Small intestine (tissue), 7 donors: ENCODE results near the gene MAMDC4. TPM values are rescaled to one million over a fixed set of nuclear protein-coding genes. Genes with fewer than 3 reads are reported as not detected.

Experiments used
- DNase-seq, 2 donors: peaks; one replicate each; pipeline versions ENCODE4 v3.0.0 to v3.0.0-alpha.2; 2013
- FAIRE-seq: peaks from 2 replicates; lab custom pipeline; 2012; peaks lifted over from hg19 to GRCh38; lab: Jason Lieb, UNC
- H3K27ac ChIP-seq, 3 donors: one replicate each; pipeline ENCODE4 v1.5.1; 2013; ENCODE audit warnings: low read length in 2 of 3, mild to moderate bottlenecking in 2 of 3, control low read depth in 1 of 3, inconsistent platforms in 1 of 3, low read depth in 1 of 3, moderate library complexity in 1 of 3
- H3K27me3 ChIP-seq, 3 donors: one replicate each; pipeline ENCODE4 v1.6.1; 2013; ENCODE audit warnings: low read length in 3 of 3, inconsistent platforms in 1 of 3; ENCODE audit not compliant: control insufficient read depth in 3 of 3, insufficient read depth in 3 of 3
- H3K36me3 ChIP-seq, 3 donors: one replicate each; pipeline ENCODE4 v1.6.1; 2013; ENCODE audit warnings: low read length in 3 of 3, inconsistent platforms in 1 of 3, low read depth in 1 of 3, mild to moderate bottlenecking in 1 of 3, moderate library complexity in 1 of 3; ENCODE audit not compliant: control insufficient read depth in 3 of 3, insufficient read depth in 2 of 3
- H3K4me1 ChIP-seq, 3 donors: one replicate each; pipeline ENCODE4 v1.6.1; 2013; ENCODE audit warnings: low read length in 2 of 3, inconsistent platforms in 1 of 3, low read depth in 1 of 3, mild to moderate bottlenecking in 1 of 3, moderate library complexity in 1 of 3; ENCODE audit not compliant: control insufficient read depth in 3 of 3, insufficient read depth in 2 of 3
- H3K4me3 ChIP-seq, 3 donors: one replicate each; pipeline ENCODE4 v1.5.1; 2013; ENCODE audit warnings: low read length in 3 of 3, control low read depth in 1 of 3, inconsistent platforms in 1 of 3, low read depth in 1 of 3, mild to moderate bottlenecking in 1 of 3, moderate library complexity in 1 of 3
- H3K9me3 ChIP-seq, 2 donors: one replicate each; pipeline ENCODE4 v1.6.1; 2013; ENCODE audit warnings: low read depth in 1 of 2, low read length in 1 of 2; ENCODE audit not compliant: control insufficient read depth in 2 of 2, insufficient read depth in 1 of 2
- WGBS, 3 donors: extraction: QIAGEN DNeasy Blood & Tissue Kit; methylation state at CpG; one replicate each; pipeline ENCODE4 v1.1.7; 2013; 5-methylcytosine and 5-hydroxymethylcytosine counted together
- polyA plus RNA-seq, 4 donors: library from polyadenylated mRNA; stranded (reverse) in 3 of 4; unstranded in 1 of 4; fragments of 200-250 nt in 3 of 4; fragments of 120-200 nt in 1 of 4; gene quantifications; one replicate each; pipeline versions ENCODE4 v1.2.1 to v1.2.3, GENCODE V29; 2013
- donor health status: healthy with polysubstance abuse.
- donor health status: control.
- donor health status: control.
- donor health status: Bipolar disorder and iron deficiency.
- donor health status: healthy.

The MAMDC4 gene
- polyA plus RNA-seq, 4 donors: 4.6 to 1,156 (median 8.9) TPM

GRCh38 chr9:136821826-136822544 lies 30.2 kb upstream of the MAMDC4 start:
- Histone ChIP-seq H3K36me3 (peaks cover 0 to 66% (median 5%) of the 10 kb centered on the region in 3 donors), H3K27ac (no peak overlapping the region), H3K4me3 (no peak overlapping the region), H3K4me1 (no peaks in the 10 kb centered on the region), H3K9me3 (no peaks in the 10 kb centered on the region), H3K27me3 (no peaks in the 10 kb centered on the region)
- FAIRE-seq (no peak), DNase-seq (no peak)
- WGBS, 3 donors: 81 to 94% (median 91%) methylated on average over 34 to 42 of the region's 42 CpGs

- peaks cover 2 to 71% (median 4%) of the 10 kb centered on the region in 3 donors for H3K36me3 ChIP-seq
- no peaks in the 10 kb centered on the region for H3K27me3 ChIP-seq
- no peak overlapping the region for H3K4me3 ChIP-seq
- no peak for DNase-seq
- H3K4me1 ChIP-seq: no peaks in the 10 kb centered on the region
- H3K27ac ChIP-seq: no peak overlapping the region
- WGBS, 3 donors: 85 to 86% (median 86%) methylated on average over 30 of the region's 30 CpGs
- no peaks in the 10 kb centered on the region for H3K9me3 ChIP-seq
- no peak for FAIRE-seq
Observed at GRCh38 chr9:136823136-136824046, 28.8 kb upstream of the MAMDC4 start.

GRCh38 chr9:136824496-136825225 lies 27.5 kb upstream of the MAMDC4 start:
- FAIRE-seq (no peak), DNase-seq (no peak)
- no peaks in the 10 kb centered on the region for H3K27me3 ChIP-seq
- H3K9me3 ChIP-seq: no peaks in the 10 kb centered on the region
- H3K27ac ChIP-seq: no peak overlapping the region
- H3K36me3 ChIP-seq: peaks cover 4 to 82% (median 8%) of the 10 kb centered on the region in 3 donors
- no peak overlapping the region for H3K4me3 ChIP-seq
- WGBS, 3 donors: 88 to 90% (median 89%) methylated on average over 19 to 21 of the region's 21 CpGs
- H3K4me1 ChIP-seq: no peaks in the 10 kb centered on the region

- Histone ChIP-seq H3K9me3 (no peaks in the 10 kb centered on the region), H3K27me3 (no peaks in the 10 kb centered on the region), H3K36me3 (peaks cover 11 to 91% (median 12%) of the 10 kb centered on the region in 3 donors), H3K4me3 (no peak overlapping the region), H3K27ac (no peak overlapping the region), H3K4me1 (no peaks in the 10 kb centered on the region)
- FAIRE-seq (no peak), DNase-seq (no peak)
- WGBS, 3 donors: 92 to 96% (median 94%) methylated on average over 29 to 44 of the region's 44 CpGs
Observed at GRCh38 chr9:136825295-136826187, 26.6 kb upstream of the MAMDC4 start.

GRCh38 chr9:136826188-136826541 lies 26.0 kb upstream of the MAMDC4 start:
- H3K4me3 ChIP-seq: no peak overlapping the region
- H3K27me3 ChIP-seq: no peaks in the 10 kb centered on the region
- H3K27ac ChIP-seq: no peak overlapping the region
- no peaks in the 10 kb centered on the region for H3K9me3 ChIP-seq
- DNase-seq (no peak), FAIRE-seq (no peak)
- H3K36me3 ChIP-seq: peaks cover 11 to 93% (median 16%) of the 10 kb centered on the region in 3 donors
- H3K4me1 ChIP-seq: no peaks in the 10 kb centered on the region
- WGBS, 3 donors: 93 to 96% (median 93%) methylated on average over 16 to 17 of the region's 17 CpGs

- Histone ChIP-seq H3K9me3 (no peaks in the 10 kb centered on the region), H3K36me3 (peaks cover 13 to 99% (median 18%) of the 10 kb centered on the region in 3 donors), H3K27ac (no peak overlapping the region), H3K4me3 (no peak overlapping the region), H3K4me1 (no peaks in the 10 kb centered on the region), H3K27me3 (no peaks in the 10 kb centered on the region)
- FAIRE-seq: no peak
- WGBS, 3 donors: 85 to 91% (median 91%) methylated on average over 22 to 24 of the region's 24 CpGs
- DNase-seq: no peak
Observed at GRCh38 chr9:136826703-136827582, 25.2 kb upstream of the MAMDC4 start.

- Histone ChIP-seq H3K27ac (no peak overlapping the region), H3K9me3 (no peaks in the 10 kb centered on the region), H3K36me3 (peaks cover 14 to 100% (median 18%) of the 10 kb centered on the region in 3 donors), H3K27me3 (no peaks in the 10 kb centered on the region), H3K4me3 (no peak overlapping the region), H3K4me1 (no peaks in the 10 kb centered on the region)
- 87 to 94% (median 88%) methylated on average over 14 of the region's 14 CpGs for WGBS, 3 donors
- no peak for FAIRE-seq
- DNase-seq: no peak
Observed at GRCh38 chr9:136827794-136828473, 24.2 kb upstream of the MAMDC4 start.
